CD4-positive, alpha-beta T cell (primary cell): ENCODE results near the gene CLEC16A. TPM values are rescaled to one million over a fixed set of nuclear protein-coding genes. Genes with fewer than 3 reads are reported as not detected.

Source experiments
- ATAC-seq: fragments of 200-7000 bp; cut with Tn5 transposase; one replicate; pipeline ENCODE4 v1.10.0; 2022; ENCODE audit warnings: mild to moderate bottlenecking; ENCODE audit not compliant: poor library complexity
- CTCF ChIA-PET: fragments of 350-600 bp; sonication (Branson Sonifier 250); formaldehyde crosslinking; loops from one replicate; lab custom pipeline; 2021; ENCODE audit warnings: antibody characterized with exemption, inconsistent platforms; lab: Charles Lee
- POLR2A ChIA-PET: fragments of 350-600 bp; sonication (Branson Sonifier 250); formaldehyde crosslinking; loops from one replicate; lab custom pipeline; 2021; ENCODE audit warnings: antibody characterized with exemption, inconsistent platforms; lab: Charles Lee
- DNase-seq, 14 experiments: peaks; one replicate each; pipeline ENCODE4 v3.0.0-alpha.2; 2013 to 2020; ENCODE audit warnings: mixed read lengths in 2 of 14
- H3K27ac ChIP-seq, 2 donors: one replicate each; pipeline versions ENCODE4 v1.5.1 to v1.7.0; 2013; ENCODE audit warnings: low read length in 2 of 2, low read depth in 1 of 2, mild to moderate bottlenecking in 1 of 2
- H3K27me3 ChIP-seq, 2 experiments: 1 replicate in 1 of 2; 2 replicates in 1 of 2; pipeline versions ENCODE4 v1.6.1 to v1.7.0; 2013; ENCODE audit warnings: low read length in 2 of 2, control low read depth in 1 of 2, mild to moderate bottlenecking in 1 of 2, moderate library complexity in 1 of 2; ENCODE audit not compliant: insufficient read depth in 2 of 2, control insufficient read depth in 1 of 2
- H3K36me3 ChIP-seq: one replicate; pipeline ENCODE4 v1.6.1; 2013; ENCODE audit warnings: low read length, control low read depth; ENCODE audit not compliant: insufficient read depth
- H3K4me1 ChIP-seq: one replicate; pipeline ENCODE4 v1.6.1; 2013; ENCODE audit warnings: low read length, control low read depth; ENCODE audit not compliant: insufficient read depth
- H3K4me3 ChIP-seq: one replicate; pipeline ENCODE4 v1.5.1; 2013; ENCODE audit warnings: mild to moderate bottlenecking, low read length, moderate library complexity
- H3K9me3 ChIP-seq, 2 experiments: 1 replicate in 1 of 2; 2 replicates in 1 of 2; pipeline versions ENCODE4 v1.6.1 to v1.7.0; 2013; ENCODE audit warnings: low read length in 2 of 2, mild to moderate bottlenecking in 2 of 2, control low read depth in 1 of 2, moderate library complexity in 1 of 2; ENCODE audit not compliant: control insufficient read depth in 1 of 2, insufficient read depth in 1 of 2
- H3K27ac Mint-ChIP-seq: one replicate; pipeline ENCODE4 v1.8.0; 2020; ENCODE audit warnings: mixed read lengths
- H3K27me3 Mint-ChIP-seq: one replicate; pipeline ENCODE4 v1.8.0; 2021; ENCODE audit warnings: mixed read lengths
- H3K36me3 Mint-ChIP-seq: one replicate; pipeline ENCODE4 v1.8.0; 2021; ENCODE audit warnings: low read depth, mixed read lengths
- H3K4me1 Mint-ChIP-seq: one replicate; pipeline ENCODE4 v1.8.0; 2021; ENCODE audit warnings: low read depth, mixed read lengths
- H3K4me3 Mint-ChIP-seq: one replicate; pipeline ENCODE4 v1.8.0; 2020; ENCODE audit warnings: mild to moderate bottlenecking, mixed read lengths
- H3K9me3 Mint-ChIP-seq: one replicate; pipeline ENCODE4 v1.8.0; 2020; ENCODE audit warnings: mixed read lengths
- CTCF ChIP-seq: fragments of 200-600 bp; IDR thresholded peaks from one replicate; pipeline ENCODE4 v1.8.0; 2022; ENCODE audit warnings: antibody characterized with exemption, mild to moderate bottlenecking
- intact Hi-C, 2 experiments: fragments of 100-400 bp; cut with DNase I in 1 of 2; cut with micrococcal nuclease in 1 of 2; formaldehyde crosslinking; loops; one replicate each; pipeline versions ENCODE4 v1.15.1 to v1.9.0; 2023 to 2025; cut with DNase I, micrococcal nuclease
- total RNA-seq, 174 experiments: library from RNA in 2 of 174; stranded (reverse) in 2 of 174; gene quantifications; one replicate each; pipeline ENCODE4 v1.2.3 and lab custom pipeline; 2021 to 2026

The CLEC16A gene
- total RNA-seq, 2 experiments from 2014 or later: 21.7 to 22.7 TPM

GRCh38 chr16:10964039-10964890, 19.9 kb downstream of the CLEC16A start:
- POLR2A ChIA-PET: interaction anchor here (0.7 to 4.2 kb wide), 7 partner anchors 19 to 657 kb away, joined by 3 to 43 read pairs (median 5); partner anchors contain the start of genes DEXI and SOCS1
- H3K4me3 ChIP-seq: peak overlapping the region; percentile 9
- peak; percentile 49 for ATAC-seq
- H3K36me3 ChIP-seq: peaks cover 49% of the 10 kb centered on the region
- peaks cover 56% of the 10 kb centered on the region for H3K36me3 Mint-ChIP-seq
- H3K27me3 Mint-ChIP-seq: no peaks in the 10 kb centered on the region
- H3K27ac Mint-ChIP-seq: peak overlapping the region; percentile 76
- peak; percentile 99 for TF ChIP-seq CTCF
- intact Hi-C loops: loop anchor here (1.0 to 10.0 kb wide), 10 partner anchors 291 to 1103 kb away; no protein-coding TSS in a partner anchor
- H3K27me3 ChIP-seq: no peaks in the 10 kb centered on the region
- DNase-seq: peak; percentile 65 to 91 (median 78)
- peaks cover 30% of the 10 kb centered on the region for H3K4me1 Mint-ChIP-seq
- H3K27ac ChIP-seq: no peak overlapping the region
- no peaks in the 10 kb centered on the region for H3K9me3 ChIP-seq
- peak overlapping the region; percentile 38 for H3K4me3 Mint-ChIP-seq
- CTCF ChIA-PET: interaction anchor here (0.7 to 4.0 kb wide), 18 partner anchors 10 to 750 kb away, joined by 3 to 50 read pairs (median 4); partner anchors contain the start of gene SOCS1
- H3K4me1 ChIP-seq: peaks cover 28% of the 10 kb centered on the region
- no peaks in the 10 kb centered on the region for H3K9me3 Mint-ChIP-seq

GRCh38 chr16:10964891-10965326, 20.5 kb downstream of the CLEC16A start:
- H3K36me3 Mint-ChIP-seq: peaks cover 56% of the 10 kb centered on the region
- no peak for TF ChIP-seq CTCF
- H3K27ac ChIP-seq: no peak overlapping the region
- H3K4me1 Mint-ChIP-seq: peaks cover 30% of the 10 kb centered on the region
- no peaks in the 10 kb centered on the region for H3K27me3 Mint-ChIP-seq
- ChIA-PET CTCF (interaction anchor here (1.1 to 4.0 kb wide), 10 partner anchors 11 to 392 kb away, joined by 3 to 50 read pairs (median 6); partner anchors contain the start of gene SOCS1), POLR2A (interaction anchor here (1.5 to 4.2 kb wide), 4 partner anchors 23 to 291 kb away, joined by 4 to 43 read pairs (median 8); partner anchors contain the start of genes DEXI and SOCS1)
- no peaks in the 10 kb centered on the region for H3K9me3 Mint-ChIP-seq
- intact Hi-C loops: loop anchor here (1.0 to 10.0 kb wide), 10 partner anchors 290 to 1102 kb away; no protein-coding TSS in a partner anchor
- H3K36me3 ChIP-seq: peaks cover 55% of the 10 kb centered on the region
- no peaks in the 10 kb centered on the region for H3K9me3 ChIP-seq
- peak overlapping the region; percentile 76 for H3K27ac Mint-ChIP-seq
- H3K4me3 ChIP-seq: no peak overlapping the region
- peak; percentile 33 to 88 (median 50) for DNase-seq
- H3K27me3 ChIP-seq: no peaks in the 10 kb centered on the region
- H3K4me3 Mint-ChIP-seq: peak overlapping the region; percentile 38
- H3K4me1 ChIP-seq: peaks cover 28% of the 10 kb centered on the region
- ATAC-seq: peak; percentile 92

- H3K27ac Mint-ChIP-seq: peak overlapping the region; percentile 76
- POLR2A ChIA-PET: interaction anchor here (0.6 to 4.2 kb wide), 5 partner anchors 23 to 305 kb away, joined by 3 to 43 read pairs (median 5); partner anchors contain the start of genes DEXI and SOCS1
- DNase-seq (peak in 2 of 14 experiments; percentile 29 to 53), ATAC-seq (no peak)
- H3K9me3 Mint-ChIP-seq: no peaks in the 10 kb centered on the region
- CTCF ChIA-PET: interaction anchor here (2.4 to 4.0 kb wide), 3 partner anchors 12 to 291 kb away, joined by 13 to 50 read pairs (median 20); partner anchors contain the start of gene SOCS1
- intact Hi-C loops: loop anchor here (2.0 to 10.0 kb wide), 6 partner anchors 289 to 849 kb away; no protein-coding TSS in a partner anchor
- H3K4me3 ChIP-seq: no peak overlapping the region
- peaks cover 59% of the 10 kb centered on the region for H3K36me3 ChIP-seq
- no peaks in the 10 kb centered on the region for H3K27me3 ChIP-seq
- H3K4me3 Mint-ChIP-seq: no peak overlapping the region
- H3K36me3 Mint-ChIP-seq: peaks cover 57% of the 10 kb centered on the region
- H3K27me3 Mint-ChIP-seq: no peaks in the 10 kb centered on the region
- no peak overlapping the region for H3K27ac ChIP-seq
- no peaks in the 10 kb centered on the region for H3K9me3 ChIP-seq
- H3K4me1 ChIP-seq: peaks cover 28% of the 10 kb centered on the region
- no peak for TF ChIP-seq CTCF
- H3K4me1 Mint-ChIP-seq: peaks cover 30% of the 10 kb centered on the region
These were observed 21.2 kb downstream of the CLEC16A start for GRCh38 chr16:10965440-10966061.
